Mucosa of descending colon (tissue), 3 donors: Measurements from ENCODE around the gene ZNF273. TPM values are rescaled to one million over a fixed set of nuclear protein-coding genes. Genes with fewer than 3 reads are reported as not detected.

Source experiments
- ATAC-seq: fragments of 200-7000 bp; cut with Tn5 transposase; one replicate; pipeline ENCODE4 v1.9.1; 2020; ENCODE audit warnings: mild to moderate bottlenecking, moderate library complexity
- DNase-seq, 3 donors: peaks; one replicate each; pipeline ENCODE4 v3.0.0-alpha.2; 2020
- H3K36me3 ChIP-seq: fragments of 200-600 bp; one replicate; pipeline ENCODE4 v1.8.0; 2021; ENCODE audit warnings: low read depth, mild to moderate bottlenecking
- H3K4me1 ChIP-seq: fragments of 200-600 bp; one replicate; pipeline ENCODE4 v1.8.0; 2021; ENCODE audit warnings: low read depth, mild to moderate bottlenecking
- H3K4me3 ChIP-seq: fragments of 200-600 bp; one replicate; pipeline ENCODE4 v1.8.0; 2021; ENCODE audit warnings: mild to moderate bottlenecking
- H3K9me3 ChIP-seq: fragments of 200-600 bp; one replicate; pipeline ENCODE4 v1.8.0; 2021; ENCODE audit warnings: mild to moderate bottlenecking
- intact Hi-C, 2 donors: fragments of 100-400 bp; cut with DNase I in 1 of 2; cut with micrococcal nuclease in 1 of 2; formaldehyde crosslinking; loops; one replicate each; pipeline versions ENCODE4 v1.11.0 to v1.11.1; 2022; cut with DNase I, micrococcal nuclease
- total RNA-seq, 3 donors: library from RNA; stranded (reverse); fragmentation: NEBNext Ultra II Directional in 2 of 3; extraction: Animal tissue kit (Norgen Biotek cat#: 25700) in 2 of 3; gene quantifications; one replicate each; pipeline versions ENCODE4 v1.2.1 to v1.2.4, GENCODE V29; 2021 to 2023
- TF ChIP-seq, protein P1 (sequence below): fragments of 200-600 bp; IDR thresholded peaks from one replicate; pipeline ENCODE4 v1.8.0; 2022; ENCODE audit warnings: antibody characterized with exemption, mild to moderate bottlenecking
- donor health status: DM: no; HTN: no; CAD: no; lungs with moderate emphysema.
- donor health status: DM: no; HTN: no; CAD: no.
- donor health status: DM: no; HTN: yes; CAD: no.

ZNF273 gene
- total RNA-seq, 3 donors from 2014 or later = 6.5 to 7.6 (median 6.9) TPM

DNA sequence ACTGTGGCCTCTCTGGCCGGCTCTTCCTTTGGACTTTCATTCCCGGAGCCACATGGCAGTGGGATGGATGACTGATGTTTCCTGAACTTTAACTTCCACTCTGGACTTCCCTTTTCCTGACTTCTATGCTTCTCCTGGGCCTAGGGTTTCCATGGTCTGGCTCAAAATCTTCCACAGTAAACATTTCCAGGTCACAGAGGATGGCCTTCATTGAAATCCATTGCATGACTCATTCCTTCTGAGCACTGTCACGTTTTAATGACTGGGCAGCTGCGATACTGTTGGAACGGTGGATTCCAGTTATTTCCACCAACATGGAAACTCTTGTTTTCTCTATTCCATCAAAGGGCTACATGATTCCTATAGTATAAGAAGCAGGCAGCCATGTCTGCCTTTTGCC lies 24.4 kb upstream of the ZNF273 start:
- no peak for ATAC-seq
- no peaks in the 10 kb centered on the region for H3K9me3 ChIP-seq
- TF ChIP-seq, protein P1, sequence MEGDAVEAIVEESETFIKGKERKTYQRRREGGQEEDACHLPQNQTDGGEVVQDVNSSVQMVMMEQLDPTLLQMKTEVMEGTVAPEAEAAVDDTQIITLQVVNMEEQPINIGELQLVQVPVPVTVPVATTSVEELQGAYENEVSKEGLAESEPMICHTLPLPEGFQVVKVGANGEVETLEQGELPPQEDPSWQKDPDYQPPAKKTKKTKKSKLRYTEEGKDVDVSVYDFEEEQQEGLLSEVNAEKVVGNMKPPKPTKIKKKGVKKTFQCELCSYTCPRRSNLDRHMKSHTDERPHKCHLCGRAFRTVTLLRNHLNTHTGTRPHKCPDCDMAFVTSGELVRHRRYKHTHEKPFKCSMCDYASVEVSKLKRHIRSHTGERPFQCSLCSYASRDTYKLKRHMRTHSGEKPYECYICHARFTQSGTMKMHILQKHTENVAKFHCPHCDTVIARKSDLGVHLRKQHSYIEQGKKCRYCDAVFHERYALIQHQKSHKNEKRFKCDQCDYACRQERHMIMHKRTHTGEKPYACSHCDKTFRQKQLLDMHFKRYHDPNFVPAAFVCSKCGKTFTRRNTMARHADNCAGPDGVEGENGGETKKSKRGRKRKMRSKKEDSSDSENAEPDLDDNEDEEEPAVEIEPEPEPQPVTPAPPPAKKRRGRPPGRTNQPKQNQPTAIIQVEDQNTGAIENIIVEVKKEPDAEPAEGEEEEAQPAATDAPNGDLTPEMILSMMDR = no peak

DNA sequence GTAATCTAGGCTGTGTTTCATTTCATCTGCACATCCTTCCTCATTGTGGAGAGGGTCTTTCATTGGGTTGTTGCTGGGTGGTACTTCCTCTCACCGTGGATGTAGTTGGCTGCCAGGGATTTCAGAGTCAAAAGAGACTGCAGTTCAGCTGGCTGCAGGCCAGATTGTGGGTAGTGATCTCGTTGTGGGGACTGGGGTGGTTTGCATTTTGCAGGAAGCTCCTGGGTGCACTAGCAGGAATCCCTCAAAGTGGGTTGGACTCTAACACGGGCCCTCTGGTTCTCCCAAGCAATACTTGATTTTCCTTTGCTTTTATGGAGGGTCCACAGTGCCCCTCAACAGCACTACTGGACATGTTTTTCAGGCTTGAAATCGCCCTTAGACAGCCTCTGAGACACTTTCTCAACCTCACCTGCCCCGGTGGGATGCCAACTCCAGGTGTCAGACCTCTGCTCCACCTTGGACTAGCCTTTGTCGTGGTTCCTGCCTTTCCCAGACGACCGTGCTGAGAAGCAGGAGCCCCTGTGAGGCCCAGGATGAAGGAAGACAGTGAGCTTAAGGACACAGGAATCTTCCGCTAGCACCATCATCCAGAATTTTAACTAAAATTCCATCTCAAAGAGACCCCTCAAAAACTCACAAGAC lies 23.9 kb upstream of the ZNF273 start:
- intact Hi-C loops = no loop called here
- Histone ChIP-seq H3K9me3 (no peaks in the 10 kb centered on the region), H3K4me1 (no peaks in the 10 kb centered on the region), H3K4me3 (no peak overlapping the region), H3K36me3 (no peaks in the 10 kb centered on the region)
- TF ChIP-seq, protein P1 = no peak
- DNase-seq (no peak), ATAC-seq (no peak)

More for the DNA sequence above, 24.4 kb upstream of the ZNF273 start:
- H3K4me3 ChIP-seq = no peak overlapping the region
- intact Hi-C loops = no loop called here
- no peaks in the 10 kb centered on the region for H3K36me3 ChIP-seq
- H3K4me1 ChIP-seq = no peaks in the 10 kb centered on the region
- no peak for DNase-seq

- H3K9me3 ChIP-seq = no peaks in the 10 kb centered on the region
- ATAC-seq = no peak
- H3K36me3 ChIP-seq = no peaks in the 10 kb centered on the region
- TF ChIP-seq, protein P1 = no peak
- intact Hi-C loops = no loop called here
- no peaks in the 10 kb centered on the region for H3K4me1 ChIP-seq
- DNase-seq = no peak
- H3K4me3 ChIP-seq = no peak overlapping the region
These were observed 23.3 kb upstream of the ZNF273 start for GRCh38 chr7:64879800-64880199.

DNA sequence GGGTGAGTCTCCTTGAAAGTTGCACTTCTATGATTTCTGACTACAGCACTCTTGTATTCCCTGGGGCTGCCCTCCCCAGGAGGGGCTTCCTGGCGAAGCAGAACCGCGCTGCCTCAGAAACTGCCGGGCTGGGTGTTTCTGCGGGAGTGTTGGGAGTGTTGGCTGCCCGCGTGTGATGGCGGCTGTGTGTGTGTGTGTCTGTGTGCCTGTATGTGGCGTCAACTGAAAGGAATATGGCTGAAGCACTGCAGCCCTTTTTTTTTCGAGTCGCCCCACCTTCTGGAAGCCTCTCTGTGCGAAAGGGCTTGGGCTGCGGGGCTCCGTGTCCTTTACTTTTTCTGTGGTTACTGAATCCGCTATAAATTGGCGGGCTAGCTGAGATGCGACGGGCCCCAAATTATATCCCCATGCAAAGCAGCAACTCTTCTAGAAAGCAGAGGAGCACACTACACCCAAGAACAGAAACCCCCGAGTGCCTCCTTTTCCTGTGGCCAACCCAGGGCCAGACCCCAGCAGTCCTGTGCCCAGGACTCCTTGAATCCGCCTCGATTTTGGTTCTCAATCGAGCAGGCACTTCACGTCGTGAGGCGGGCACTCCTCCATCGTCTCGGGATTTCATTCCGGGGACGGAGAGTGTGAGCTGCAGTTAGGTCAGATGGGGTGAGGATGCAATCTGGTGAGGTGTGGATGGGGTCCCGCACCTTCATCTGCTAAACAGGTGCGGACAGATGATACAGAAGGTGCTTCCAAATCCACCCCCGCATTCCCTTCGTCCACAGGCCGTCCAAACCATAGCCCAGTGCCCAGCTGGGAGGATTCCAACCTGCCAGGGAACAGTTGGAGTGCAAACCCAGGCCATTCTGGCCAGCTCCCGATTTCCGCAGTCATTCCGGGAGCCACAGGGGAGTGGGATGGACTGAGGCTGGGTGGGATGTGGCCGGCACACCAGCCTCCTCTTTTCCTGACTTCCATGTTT lies 22.5 kb upstream of the ZNF273 start:
- H3K4me1 ChIP-seq = no peaks in the 10 kb centered on the region
- intact Hi-C loops = no loop called here
- TF ChIP-seq, protein P1 = no peak
- H3K9me3 ChIP-seq = no peaks in the 10 kb centered on the region
- no peak for DNase-seq
- no peaks in the 10 kb centered on the region for H3K36me3 ChIP-seq
- ATAC-seq = no peak
- no peak overlapping the region for H3K4me3 ChIP-seq

- intact Hi-C loops = no loop called here
- TF ChIP-seq, protein P1 = no peak
- ATAC-seq (no peak), DNase-seq (no peak)
- Histone ChIP-seq H3K4me3 (no peak overlapping the region), H3K4me1 (no peaks in the 10 kb centered on the region), H3K36me3 (no peaks in the 10 kb centered on the region), H3K9me3 (no peaks in the 10 kb centered on the region)
These were observed 21.4 kb upstream of the ZNF273 start for GRCh38 chr7:64881461-64882287.
